PC-9 (cell line): ENCODE results near the gene HOXB5.

Experiments
- EZH2 ChIP-seq: fragments of 200-600 bp; sonication (generic); IDR thresholded peaks from 2 replicates; pipeline ENCODE4 v1.8.0; 2017; ENCODE audit warnings: antibody characterized with exemption, low read depth
- TF ChIP-seq, protein P1 (sequence below): fragments of 200-600 bp; sonication (generic); conservative IDR thresholded peaks from 2 replicates; pipeline ENCODE4 v1.6.1; 2017; ENCODE audit warnings: mixed run types, antibody characterized with exemption, mild to moderate bottlenecking, moderate library complexity

GRCh38 chr17:48630925-48631692 lies 37.5 kb upstream of the HOXB5 start:
- TF ChIP-seq, protein P1, sequence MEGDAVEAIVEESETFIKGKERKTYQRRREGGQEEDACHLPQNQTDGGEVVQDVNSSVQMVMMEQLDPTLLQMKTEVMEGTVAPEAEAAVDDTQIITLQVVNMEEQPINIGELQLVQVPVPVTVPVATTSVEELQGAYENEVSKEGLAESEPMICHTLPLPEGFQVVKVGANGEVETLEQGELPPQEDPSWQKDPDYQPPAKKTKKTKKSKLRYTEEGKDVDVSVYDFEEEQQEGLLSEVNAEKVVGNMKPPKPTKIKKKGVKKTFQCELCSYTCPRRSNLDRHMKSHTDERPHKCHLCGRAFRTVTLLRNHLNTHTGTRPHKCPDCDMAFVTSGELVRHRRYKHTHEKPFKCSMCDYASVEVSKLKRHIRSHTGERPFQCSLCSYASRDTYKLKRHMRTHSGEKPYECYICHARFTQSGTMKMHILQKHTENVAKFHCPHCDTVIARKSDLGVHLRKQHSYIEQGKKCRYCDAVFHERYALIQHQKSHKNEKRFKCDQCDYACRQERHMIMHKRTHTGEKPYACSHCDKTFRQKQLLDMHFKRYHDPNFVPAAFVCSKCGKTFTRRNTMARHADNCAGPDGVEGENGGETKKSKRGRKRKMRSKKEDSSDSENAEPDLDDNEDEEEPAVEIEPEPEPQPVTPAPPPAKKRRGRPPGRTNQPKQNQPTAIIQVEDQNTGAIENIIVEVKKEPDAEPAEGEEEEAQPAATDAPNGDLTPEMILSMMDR = no peak
- no peak for TF ChIP-seq EZH2
